OCI-LY7 (cell line): ENCODE data around the gene MEMO1. TPM values are rescaled to one million over a fixed set of nuclear protein-coding genes. Genes with fewer than 3 reads are reported as not detected.

Experiments used
- BruUV-seq: library from RNA; stranded (reverse); fragments of 400-500 nt; replicated peaks from 2 replicates; lab custom pipeline; 2021; lab: Mats Ljungman, UMichigan
- CTCF ChIA-PET: fragments of 300-600 bp; sonication (Branson Sonifier 250); formaldehyde crosslinking; loops from one replicate; lab custom pipeline; 2022; ENCODE audit warnings: antibody characterized with exemption; ENCODE audit not compliant: unreplicated experiment; lab: Charles Lee
- POLR2A ChIA-PET: fragments of 300-600 bp; sonication (Branson Sonifier 250); formaldehyde crosslinking; loops from one replicate; lab custom pipeline; 2022; ENCODE audit warnings: antibody characterized with exemption; lab: Charles Lee
- DNase-seq: peaks from one replicate; pipeline ENCODE4 v3.0.0-alpha.2; 2015; ENCODE audit warnings: low spot score
- H2AFZ ChIP-seq: fragments of 200-600 bp; sonication (generic), shearing (Covaris generic); 2 replicates; pipeline ENCODE4 v1.6.1; 2014; ENCODE audit warnings: mild to moderate bottlenecking, antibody characterized with exemption, low read length, moderate library complexity
- H3K27ac ChIP-seq: fragments of 200-600 bp; sonication (generic); 2 replicates; pipeline ENCODE4 v1.5.1; 2014; ENCODE audit warnings: mixed run types, low read depth, mild to moderate bottlenecking, moderate library complexity, low read length, inconsistent platforms; ENCODE audit not compliant: poor library complexity, severe bottlenecking
- H3K36me3 ChIP-seq: fragments of 200-600 bp; sonication (generic); 2 replicates; pipeline ENCODE4 v1.6.1; 2014; ENCODE audit warnings: mild to moderate bottlenecking, antibody characterized with exemption, low read length, moderate library complexity, mixed read lengths; ENCODE audit not compliant: insufficient read depth
- H3K4me1 ChIP-seq: fragments of 200-600 bp; sonication (generic); 2 replicates; pipeline ENCODE4 v1.5.1; 2014; ENCODE audit warnings: mild to moderate bottlenecking, low read length; ENCODE audit not compliant: insufficient read depth, poor library complexity, severe bottlenecking
- H3K4me2 ChIP-seq: fragments of 200-600 bp; sonication (generic); 2 replicates; pipeline ENCODE4 v1.6.1; 2014; ENCODE audit warnings: mild to moderate bottlenecking, low read length
- H3K4me3 ChIP-seq: fragments of 200-600 bp; sonication (generic); 2 replicates; pipeline ENCODE4 v1.5.1; 2014; ENCODE audit warnings: mild to moderate bottlenecking, low read depth, low read length; ENCODE audit not compliant: poor library complexity, severe bottlenecking
- H3K79me2 ChIP-seq: fragments of 200-600 bp; sonication (generic); 2 replicates; pipeline ENCODE4 v1.6.1; 2016; ENCODE audit warnings: low read depth, mild to moderate bottlenecking, low read length, moderate library complexity, mixed read lengths; ENCODE audit not compliant: insufficient read depth
- H3K9me2 ChIP-seq: fragments of 200-600 bp; sonication (generic); 2 replicates; pipeline ENCODE4 v1.6.1; 2016; ENCODE audit warnings: mild to moderate bottlenecking, low read length, mixed read lengths; ENCODE audit not compliant: insufficient read depth
- H3K9me3 ChIP-seq: fragments of 200-600 bp; sonication (generic); 2 replicates; pipeline ENCODE4 v1.6.1; 2014; ENCODE audit warnings: mild to moderate bottlenecking, mixed run types, low read length, mixed read lengths
- H4K20me1 ChIP-seq: fragments of 200-600 bp; sonication (generic); 2 replicates; pipeline ENCODE4 v1.6.1; 2014; ENCODE audit warnings: mild to moderate bottlenecking, antibody characterized with exemption, low read length, moderate library complexity, mixed read lengths; ENCODE audit not compliant: insufficient read depth
- CTCF ChIP-seq: fragments of 200-600 bp; sonication (generic); conservative IDR thresholded peaks from 2 replicates; pipeline ENCODE4 v1.5.1; 2014; ENCODE audit warnings: mild to moderate bottlenecking, antibody characterized with exemption, low read length, moderate library complexity, mixed read lengths
- EZH2phosphoT487 ChIP-seq: fragments of 200-600 bp; sonication (generic); IDR thresholded peaks from 2 replicates; pipeline ENCODE4 v1.6.1; 2018; ENCODE audit warnings: low read depth, borderline replicate concordance, mild to moderate bottlenecking, mixed run types, antibody characterized with exemption, low read length, moderate library complexity, mixed read lengths
- intact Hi-C: fragments of 100-400 bp; cut with micrococcal nuclease; formaldehyde crosslinking; loops from one replicate; pipeline ENCODE4 v1.10.0; 2022; ENCODE audit not compliant: unreplicated experiment
- total RNA-seq, 2 experiments: library from RNA; depleted of rRNA in 1 of 2; stranded (reverse); fragments of >200 nt in 1 of 2; shearing (Covaris generic) in 1 of 2; gene quantifications; 2 replicates each; pipeline ENCODE4 v1.2.3, GENCODE V29; 2014 to 2022

Gene MEMO1
- total RNA-seq, 2 experiments from 2014 or later: 24.0 to 54.0 TPM

- CTCF ChIA-PET: no interaction called here
- no peak overlapping the region for H2AFZ ChIP-seq
- no peak overlapping the region for H3K4me3 ChIP-seq
- no peaks in the 10 kb centered on the region for H3K4me1 ChIP-seq
- DNase-seq: no peak
- no peak overlapping the region for H3K27ac ChIP-seq
- H3K9me2 ChIP-seq: no peaks in the 10 kb centered on the region
- no TSS peak for BruUV-seq
- no peaks in the 10 kb centered on the region for H4K20me1 ChIP-seq
- intact Hi-C loops: no loop called here
- peaks cover 36% of the 10 kb centered on the region; the same call in 1 of the 2 replicates for H3K79me2 ChIP-seq
- peaks cover 27% of the 10 kb centered on the region for H3K36me3 ChIP-seq
- POLR2A ChIA-PET: no interaction called here
- TF ChIP-seq CTCF (no peak), EZH2phosphoT487 (no peak)
- no peaks in the 10 kb centered on the region for H3K9me3 ChIP-seq
- H3K4me2 ChIP-seq: no peak overlapping the region
Measured at GRCh38 chr2:31933066-31933465, 77.7 kb downstream of the MEMO1 start.

- Histone ChIP-seq H3K9me2 (no peaks in the 10 kb centered on the region), H3K4me3 (no peak overlapping the region), H3K4me1 (no peaks in the 10 kb centered on the region), H4K20me1 (no peaks in the 10 kb centered on the region), H2AFZ (no peak overlapping the region), H3K4me2 (no peak overlapping the region), H3K36me3 (peaks cover 27% of the 10 kb centered on the region), H3K27ac (no peak overlapping the region), H3K9me3 (no peaks in the 10 kb centered on the region), H3K79me2 (peaks cover 32% of the 10 kb centered on the region; the same call in 1 of the 2 replicates)
- intact Hi-C loops: no loop called here
- no peak for DNase-seq
- POLR2A ChIA-PET: no interaction called here
- no TSS peak for BruUV-seq
- no peak for TF ChIP-seq EZH2phosphoT487
- no peak for TF ChIP-seq CTCF
- CTCF ChIA-PET: no interaction called here
Measured at GRCh38 chr2:31932589-31932988, 78.2 kb downstream of the MEMO1 start.

GRCh38 chr2:31931916-31932315, 78.9 kb downstream of the MEMO1 start:
- intact Hi-C loops: no loop called here
- Histone ChIP-seq H3K4me1 (no peaks in the 10 kb centered on the region), H3K9me3 (no peaks in the 10 kb centered on the region), H3K4me2 (no peak overlapping the region), H3K36me3 (peaks cover 23% of the 10 kb centered on the region), H2AFZ (no peak overlapping the region), H4K20me1 (no peaks in the 10 kb centered on the region), H3K9me2 (no peaks in the 10 kb centered on the region), H3K27ac (no peak overlapping the region), H3K4me3 (no peak overlapping the region), H3K79me2 (peaks cover 27% of the 10 kb centered on the region; the same call in 1 of the 2 replicates)
- no peak for DNase-seq
- no TSS peak for BruUV-seq
- CTCF ChIA-PET: no interaction called here
- POLR2A ChIA-PET: interaction anchor here (0.5 to 0.7 kb wide), 3 partner anchors 17 to 20 kb away, joined by 3 read pairs; no protein-coding TSS in a partner anchor
- TF ChIP-seq CTCF: no peak
- no peak for TF ChIP-seq EZH2phosphoT487
